ENCODE measurements around the gene GMPPB.
A peak's percentile ranks its signal among the peaks of the same experiment; 100 is the strongest.

The GMPPB gene

GRCh38 chr3:49727924-49728361 is 4.2 kb upstream of the GMPPB start:
- no peak for DNase-seq

GRCh38 chr3:49727154-49727923 is 3.6 kb upstream of the GMPPB start:
- DNase-seq: no peak

GRCh38 chr3:49725906-49726681 is 2.3 kb upstream of the GMPPB start:
- DNase-seq: no peak

GRCh38 chr3:49724586-49724985 is 835 bp upstream of the GMPPB start:
- no peak for DNase-seq

DNA sequence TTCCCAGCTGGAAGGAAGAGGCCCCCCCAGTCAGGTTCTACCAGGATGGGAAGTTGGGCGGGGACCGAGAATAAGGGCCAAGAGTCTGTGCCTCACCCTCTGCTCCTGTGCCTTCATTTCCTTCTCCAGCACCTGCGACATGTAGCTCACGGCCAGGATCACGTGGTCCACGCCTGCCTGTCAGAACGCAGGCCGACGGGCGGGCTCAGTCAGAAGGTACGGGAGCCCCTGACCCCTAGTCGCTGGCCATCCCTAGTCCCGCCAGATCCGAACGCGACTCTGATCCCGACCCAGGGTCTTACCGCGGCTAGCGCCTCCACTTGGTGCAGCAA is 489 bp downstream of the GMPPB start:
- peak; percentile 54 for DNase-seq

DNA sequence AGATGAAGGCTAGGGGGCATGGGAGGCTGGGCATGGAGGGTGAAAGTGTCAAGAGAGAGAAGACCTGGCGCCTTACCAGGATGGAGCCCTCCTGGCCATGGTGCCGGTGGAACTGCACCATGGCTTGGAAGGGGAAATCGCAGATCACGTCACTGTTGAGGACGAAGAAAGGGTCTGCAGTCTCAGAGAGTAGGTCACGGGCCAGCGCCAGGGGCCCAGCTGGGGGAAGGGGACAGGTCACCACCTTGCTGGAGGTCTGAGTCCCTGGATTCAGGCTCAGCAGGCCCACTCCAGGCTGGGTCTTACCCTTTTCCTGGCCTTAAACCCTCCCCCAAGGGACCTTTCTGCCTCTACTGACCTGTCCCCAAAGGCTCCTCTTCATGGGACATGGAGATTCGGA is 855 bp downstream of the GMPPB start:
- no peak for DNase-seq

DNA sequence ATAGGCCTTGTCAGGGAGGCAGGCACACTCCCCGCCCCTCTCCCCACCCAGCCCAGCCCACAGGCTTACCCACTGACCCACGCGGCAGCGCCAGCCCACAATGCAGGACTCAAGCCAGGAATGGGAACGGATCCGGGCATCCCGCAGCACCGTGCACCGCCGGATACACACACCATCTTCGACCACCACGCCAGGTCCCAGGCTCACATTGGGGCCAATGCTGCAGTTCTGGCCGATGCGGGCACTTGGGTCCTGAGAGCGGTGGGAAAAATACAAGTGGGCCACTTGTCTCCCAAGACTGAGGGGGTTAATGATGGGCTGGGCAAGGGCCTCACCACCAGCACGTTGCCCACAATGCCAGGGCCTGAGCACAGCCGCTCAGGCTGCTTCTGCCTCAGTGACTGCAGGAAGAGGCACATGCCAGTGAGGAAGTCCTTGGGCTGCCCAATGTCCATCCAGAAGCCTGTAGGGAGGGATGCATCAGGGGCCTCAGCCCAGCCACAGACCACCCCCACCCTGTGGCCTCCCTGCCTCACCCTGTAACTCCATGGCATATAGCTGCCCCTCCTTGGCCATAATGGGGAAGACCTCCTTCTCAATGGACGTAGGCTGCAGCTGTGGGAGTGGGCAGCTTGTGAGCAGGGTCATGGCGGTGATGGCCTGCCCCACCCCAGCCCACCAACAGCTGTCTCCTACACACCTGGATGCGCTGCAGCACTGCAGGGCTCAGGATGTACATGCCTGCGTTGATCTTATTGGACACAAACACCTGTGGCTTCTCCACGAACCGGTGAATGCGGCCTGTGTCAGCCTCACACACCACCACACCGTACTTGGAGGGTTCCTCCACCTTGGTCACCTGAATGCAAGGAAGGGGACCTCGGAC is 1.6 kb downstream of the GMPPB start:
- no peak for DNase-seq

DNA sequence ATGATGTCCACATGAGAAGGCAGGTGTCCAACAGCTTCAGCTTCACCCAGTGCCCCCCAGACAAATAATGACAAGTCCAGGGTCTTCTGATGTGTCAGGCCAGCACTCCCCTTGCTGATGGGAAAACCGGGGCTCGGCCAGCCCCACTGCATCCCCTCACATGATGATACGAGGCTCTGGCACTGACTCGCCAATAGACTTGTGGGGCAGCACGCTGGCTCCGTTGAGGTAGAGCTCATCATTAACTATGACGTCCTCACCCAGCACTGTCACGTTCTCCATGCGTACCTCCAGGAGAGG is 2.2 kb downstream of the GMPPB start:
- no peak for DNase-seq

- no peak for DNase-seq
Measured at GRCh38 chr3:49720855-49721595, 2.7 kb downstream of the GMPPB start.

DNA sequence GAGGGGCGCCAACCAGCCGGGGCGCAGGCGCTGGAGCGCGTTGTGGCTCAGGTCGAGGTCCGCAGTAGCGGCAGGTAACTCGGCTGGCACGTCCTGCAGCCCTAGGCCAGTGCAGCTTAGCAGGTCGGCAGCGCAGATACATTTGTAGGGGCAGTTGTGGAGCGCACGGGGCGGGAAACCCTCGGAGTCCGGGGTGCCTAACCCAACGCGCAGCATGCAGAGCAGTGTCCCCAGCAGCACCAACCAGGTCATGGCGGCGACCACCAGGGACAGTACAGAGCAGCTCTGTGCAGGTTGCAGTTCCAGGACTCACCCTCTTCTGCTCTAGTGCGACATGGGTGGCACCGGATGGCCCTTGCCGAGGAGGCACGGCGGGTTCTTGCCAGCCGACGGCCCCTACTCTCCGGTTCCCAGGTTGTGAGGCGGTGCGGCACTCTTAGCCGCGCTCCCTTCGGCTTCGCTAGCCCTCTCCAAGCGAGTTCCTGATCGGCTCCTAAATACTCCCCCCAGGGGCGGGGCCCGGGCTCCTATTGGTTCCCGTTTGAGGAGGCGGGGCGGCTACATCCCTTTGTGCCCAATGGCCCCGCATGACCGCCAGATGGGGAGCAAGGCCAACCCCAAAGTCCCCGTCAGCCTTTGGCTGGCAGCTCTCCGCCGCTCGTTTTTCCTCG is 4.4 kb downstream of the GMPPB start, which contains the start of gene AMIGO3:
Gene AMIGO3 (minus strand): TSS at position 471 of the 671 bp plus-strand sequence. CDS start 219 bp downstream, at position 252.
- peak; percentile 91 for DNase-seq

GRCh38 chr3:49718858-49719213 is 4.9 kb downstream of the GMPPB start:
- DNase-seq: no peak

DNA sequence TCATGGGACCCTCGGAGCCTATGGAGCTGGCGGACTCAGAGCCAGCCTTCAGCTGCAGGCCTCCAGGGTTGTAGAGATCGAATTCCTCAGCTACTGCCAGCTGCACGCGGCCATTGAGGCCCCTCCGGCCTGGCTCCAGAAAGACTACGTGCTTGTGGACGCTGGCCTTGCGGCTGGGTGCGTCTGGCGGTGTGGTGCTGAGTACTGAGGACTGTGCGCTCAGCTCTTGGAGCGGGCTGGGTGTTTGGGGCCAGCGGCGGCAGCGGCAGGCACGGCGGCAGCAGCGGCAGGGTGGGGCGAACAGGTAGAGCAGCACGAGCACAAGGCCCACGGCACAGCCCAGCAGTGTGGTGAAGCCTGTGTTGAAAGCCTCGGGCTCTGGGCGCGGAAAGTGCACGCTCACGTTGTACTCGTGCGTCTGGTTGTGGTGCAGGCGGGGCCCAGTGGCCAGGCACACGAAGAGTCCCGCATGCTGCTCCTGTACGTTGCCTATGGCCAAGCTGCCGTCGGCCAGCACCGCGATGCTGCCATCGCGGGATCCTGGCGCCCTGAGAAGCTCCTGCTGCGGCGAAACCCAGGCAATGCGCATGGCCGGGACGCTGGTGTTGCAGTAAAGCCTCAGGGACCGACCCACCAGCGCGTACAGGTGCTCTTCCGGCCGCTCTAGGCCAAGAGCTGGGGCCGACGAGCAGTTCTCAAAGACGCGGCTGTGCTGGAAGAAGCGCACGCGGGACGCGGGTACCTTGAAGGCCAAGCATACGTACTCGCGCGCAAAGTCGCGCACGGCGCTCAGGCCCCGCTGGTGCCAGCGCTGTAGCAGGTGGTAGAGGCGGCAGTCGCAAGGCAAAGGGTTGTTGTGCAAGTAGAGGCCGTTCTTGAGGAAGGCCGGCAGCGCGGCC is 5.5 kb downstream of the GMPPB start:
- no peak for DNase-seq

DNA sequence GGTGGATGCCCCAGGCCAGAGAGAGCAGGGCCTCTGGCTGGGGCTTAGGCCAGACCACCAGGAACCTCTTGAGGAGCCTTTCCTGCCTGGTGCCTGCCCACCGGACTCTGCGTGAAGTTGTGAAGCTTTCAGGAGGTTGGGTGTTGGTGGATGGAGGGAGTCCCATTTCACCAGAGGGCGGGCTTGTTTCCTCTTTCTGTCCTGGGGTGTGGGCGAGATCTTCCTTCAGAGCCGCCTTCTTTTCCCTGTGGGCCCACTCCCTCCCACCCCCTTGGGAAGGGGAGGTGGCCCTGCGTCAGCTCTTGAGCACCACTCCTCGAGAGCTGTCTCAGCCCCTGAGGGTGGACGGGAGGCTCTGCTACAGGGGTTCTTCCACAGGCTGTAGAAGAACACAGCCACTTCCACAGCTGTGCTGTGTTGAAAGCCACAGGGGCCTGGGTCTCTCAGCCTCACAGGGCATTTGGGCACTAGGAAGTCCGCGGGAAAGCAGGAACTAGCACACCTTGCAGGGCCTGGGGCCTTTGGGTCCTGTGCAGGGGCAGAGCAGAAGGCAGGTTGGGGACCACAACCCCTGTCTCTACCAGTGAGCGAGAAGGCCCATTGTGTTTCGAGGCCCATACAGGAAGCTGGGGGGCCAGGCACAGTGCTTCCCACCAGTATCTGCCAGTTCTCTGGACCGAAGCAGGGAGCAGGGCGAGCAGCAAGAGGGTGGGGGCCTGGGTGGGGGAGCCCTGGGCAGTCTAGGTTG is 6.4 kb downstream of the GMPPB start:
- no peak for DNase-seq

DNA sequence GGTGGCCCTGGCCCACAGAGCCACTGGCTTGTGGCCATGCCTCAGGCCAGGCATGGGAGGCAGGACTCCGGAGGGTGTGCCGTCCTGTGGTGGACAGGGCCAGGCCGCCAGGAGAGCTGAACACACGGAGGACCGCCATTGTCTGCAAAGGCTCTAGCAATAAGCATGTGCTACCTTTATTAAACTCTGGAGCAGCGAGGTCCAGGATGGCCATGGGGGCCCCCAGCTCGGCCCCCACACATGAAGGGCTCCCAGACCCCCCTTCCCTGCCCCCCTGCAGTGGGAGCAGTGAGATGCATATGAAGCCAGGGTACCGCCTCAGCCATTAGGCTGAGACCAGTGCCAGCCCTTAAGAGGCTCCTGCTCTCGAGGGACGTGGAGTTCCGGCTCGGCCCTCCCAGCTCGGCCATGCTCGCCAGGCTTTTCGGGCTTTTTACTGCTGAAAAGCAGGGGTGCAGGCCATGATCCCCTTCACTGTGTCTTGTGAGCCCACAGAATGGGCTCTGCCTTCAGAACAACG is 7.0 kb downstream of the GMPPB start:
- no peak for DNase-seq

- DNase-seq: no peak
Measured at GRCh38 chr3:49716169-49716568, 7.6 kb downstream of the GMPPB start.

DNA sequence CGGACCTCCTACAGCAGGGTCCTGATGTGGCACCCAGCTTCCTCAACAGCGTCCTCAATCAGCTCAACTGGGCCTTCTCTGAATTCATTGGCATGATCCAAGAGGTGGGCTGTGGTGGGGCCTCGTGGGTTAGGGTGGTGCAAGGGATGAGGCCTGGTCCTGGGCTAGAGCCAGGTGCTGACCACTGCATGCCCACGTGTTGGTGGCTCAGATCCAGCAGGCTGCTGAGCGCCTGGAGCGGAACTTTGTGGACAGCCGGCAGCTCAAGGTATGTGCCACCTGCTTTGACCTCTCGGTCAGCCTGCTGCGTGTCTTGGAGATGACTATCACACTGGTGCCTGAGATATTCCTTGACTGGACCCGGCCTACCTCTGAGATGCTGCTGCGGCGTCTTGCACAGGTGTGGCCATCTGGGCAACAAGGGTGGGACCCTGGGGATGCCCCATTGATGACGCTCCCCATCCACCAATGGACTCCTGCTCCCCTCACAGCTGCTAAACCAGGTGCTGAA is 8.1 kb downstream of the GMPPB start:
- no peak for DNase-seq

GRCh38 chr3:49714728-49715550 is 8.8 kb downstream of the GMPPB start:
- DNase-seq: peak; percentile 8

- DNase-seq: no peak
Measured at GRCh38 chr3:49713336-49714105, 10.2 kb downstream of the GMPPB start.

Measured in activated CD8-positive, alpha-beta memory T cell treated with anti-CD3 and anti-CD28 coated beads, Interleukin-2, amount 50 U/mL, for 4 hours (primary cell).